Measurements from ENCODE around the gene ZNF276. TPM values are rescaled to one million over a fixed set of nuclear protein-coding genes. Genes with fewer than 3 reads are reported as not detected.

The ZNF276 gene
- polyA plus RNA-seq, 1 donor (not counting 4 experiments of a cell fraction or from before 2014, with no cell fraction given), result 11.3 TPM

DNA sequence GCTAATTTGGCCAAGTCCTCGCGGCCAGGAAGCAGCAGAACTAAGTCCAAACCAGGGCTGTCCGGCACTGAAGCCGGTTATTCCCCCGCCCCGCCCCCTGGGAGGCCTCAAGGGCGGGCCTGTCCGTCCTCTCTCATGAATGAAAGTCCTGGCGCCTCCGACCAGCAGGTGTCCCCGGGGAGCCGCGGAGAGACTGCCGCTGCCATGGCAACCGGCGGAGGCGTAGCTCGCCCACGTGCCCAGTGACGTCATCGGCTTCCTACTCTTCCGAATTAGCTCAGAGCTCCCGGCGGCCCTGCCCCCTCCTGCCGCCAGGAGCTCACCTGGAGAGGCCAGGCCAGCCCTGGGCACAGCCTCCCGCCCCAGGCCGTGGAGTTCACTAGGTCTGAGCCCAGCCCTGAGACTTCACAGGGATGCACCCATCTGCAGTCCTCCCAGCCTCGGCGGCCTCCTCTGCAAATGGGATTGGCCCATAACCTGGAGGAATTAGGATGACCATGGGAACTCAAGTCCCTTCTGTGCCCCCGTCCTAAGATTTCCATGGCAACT lies 21.2 kb upstream of the ZNF276 start:
- Histone ChIP-seq H3K79me2 (ENCODE audit: control insufficient read depth, insufficient read depth, low read length) (no peaks in the 10 kb centered on the region), H3K27ac (ENCODE audit: control insufficient read depth, insufficient read depth, low read length) (no peak overlapping the region), H4K20me1 (ENCODE audit: control insufficient read depth, extremely low read depth, insufficient read depth, low read length) (no peaks in the 10 kb centered on the region), H3K27me3 (ENCODE audit: control insufficient read depth, extremely low read depth, insufficient read depth, low read length) (no peaks in the 10 kb centered on the region), H3K9me1 (ENCODE audit: control insufficient read depth, extremely low read depth, insufficient read depth, low read length) (no peaks in the 10 kb centered on the region), H3K4me1 (ENCODE audit: control insufficient read depth, extremely low read depth, insufficient read depth, low read length) (peaks cover 12% of the 10 kb centered on the region), H3K9me3 (ENCODE audit: control insufficient read depth, low read depth, low read length) (no peaks in the 10 kb centered on the region), H3K4me3 (ENCODE audit: control insufficient read depth in 2 of 3, extremely low read depth in 1 of 3, insufficient read depth in 2 of 3, low read depth in 1 of 3, low read length in 3 of 3) (peak overlapping the region; percentile 63 to 82 (median 74)), H3K36me3 (ENCODE audit: control insufficient read depth in 2 of 2, extremely low read depth in 1 of 2, insufficient read depth in 2 of 2, low read length in 2 of 2) (peaks cover 4 to 6% of the 10 kb centered on the region in 2 experiments), H2AFZ (ENCODE audit: control insufficient read depth, low read length) (no peak overlapping the region), H3K4me2 (ENCODE audit: control insufficient read depth, extremely low read depth, insufficient read depth, low read depth, low read length) (peak overlapping the region; percentile 87), H3K9ac (ENCODE audit: control insufficient read depth, extremely low read depth, insufficient read depth, low read length) (peak overlapping the region; percentile 63)
- no peak for TF ChIP-seq EZH2 (IDR thresholded peaks at IDR 0.05; ENCODE audit: low read length)
- TF ChIP-seq, protein P1, sequence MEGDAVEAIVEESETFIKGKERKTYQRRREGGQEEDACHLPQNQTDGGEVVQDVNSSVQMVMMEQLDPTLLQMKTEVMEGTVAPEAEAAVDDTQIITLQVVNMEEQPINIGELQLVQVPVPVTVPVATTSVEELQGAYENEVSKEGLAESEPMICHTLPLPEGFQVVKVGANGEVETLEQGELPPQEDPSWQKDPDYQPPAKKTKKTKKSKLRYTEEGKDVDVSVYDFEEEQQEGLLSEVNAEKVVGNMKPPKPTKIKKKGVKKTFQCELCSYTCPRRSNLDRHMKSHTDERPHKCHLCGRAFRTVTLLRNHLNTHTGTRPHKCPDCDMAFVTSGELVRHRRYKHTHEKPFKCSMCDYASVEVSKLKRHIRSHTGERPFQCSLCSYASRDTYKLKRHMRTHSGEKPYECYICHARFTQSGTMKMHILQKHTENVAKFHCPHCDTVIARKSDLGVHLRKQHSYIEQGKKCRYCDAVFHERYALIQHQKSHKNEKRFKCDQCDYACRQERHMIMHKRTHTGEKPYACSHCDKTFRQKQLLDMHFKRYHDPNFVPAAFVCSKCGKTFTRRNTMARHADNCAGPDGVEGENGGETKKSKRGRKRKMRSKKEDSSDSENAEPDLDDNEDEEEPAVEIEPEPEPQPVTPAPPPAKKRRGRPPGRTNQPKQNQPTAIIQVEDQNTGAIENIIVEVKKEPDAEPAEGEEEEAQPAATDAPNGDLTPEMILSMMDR (optimal IDR thresholded peaks at IDR 0.05 in 1 of 3, IDR thresholded peaks at IDR 0.05 in 1 of 3, conservative IDR thresholded peaks at IDR 0.05 in 1 of 3; ENCODE audit: extremely low read depth in 1 of 3, insufficient read depth in 2 of 3, low read length in 3 of 3), result peak; percentile 70 to 93 (median 78)
- FAIRE-seq, result peak; percentile 67
- peak; percentile 92 for DNase-seq (ENCODE audit: low read depth, low spot score)
- dilution Hi-C loops (cut with MboI; ENCODE audit: extremely low pct_ligation_motif_present, low sequenced_read_pairs), result no loop called here

DNA sequence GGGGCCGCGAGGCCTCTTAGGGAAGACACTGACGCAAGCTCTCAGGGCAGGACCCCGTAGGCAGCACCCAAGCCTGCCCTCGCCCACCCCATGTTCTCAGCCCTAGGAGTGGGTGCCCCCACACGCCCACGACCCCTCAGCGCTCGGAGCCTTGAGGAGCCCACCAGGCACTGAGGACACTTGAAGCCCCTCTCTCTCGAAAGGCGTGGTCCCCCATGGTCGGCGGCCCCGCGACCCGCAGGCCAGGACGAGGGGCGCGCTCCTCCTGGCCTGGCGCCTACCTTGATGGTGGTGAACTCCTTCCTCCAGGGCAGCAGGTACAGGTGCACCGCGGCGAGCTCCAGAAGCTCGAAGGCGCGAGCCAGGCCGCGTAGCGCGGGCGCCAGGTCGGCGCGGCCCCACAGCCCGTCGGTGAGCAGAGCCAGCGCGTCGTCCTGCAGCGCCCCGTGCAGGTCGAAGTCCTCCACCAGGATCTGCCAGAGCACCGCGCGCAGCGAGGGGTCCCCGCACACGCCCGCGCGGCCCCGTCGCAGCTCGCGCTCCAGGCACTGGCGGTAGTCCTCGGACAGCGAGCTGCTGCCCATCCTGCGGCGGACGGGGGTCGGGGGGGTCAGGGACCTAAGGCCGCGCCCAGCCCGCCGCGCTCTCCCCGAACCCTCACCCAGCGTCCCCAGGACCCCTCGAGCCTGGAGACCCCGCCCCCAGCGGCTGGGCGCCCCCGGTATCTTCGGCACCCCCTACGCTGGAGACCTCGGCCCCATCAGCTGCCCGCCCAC lies 20.5 kb upstream of the ZNF276 start:
- Histone ChIP-seq H4K20me1 (ENCODE audit: control insufficient read depth, extremely low read depth, insufficient read depth, low read length) (no peaks in the 10 kb centered on the region), H3K9ac (ENCODE audit: control insufficient read depth, extremely low read depth, insufficient read depth, low read length) (peak overlapping the region; percentile 63), H3K4me2 (ENCODE audit: control insufficient read depth, extremely low read depth, insufficient read depth, low read depth, low read length) (peak overlapping the region; percentile 87), H3K9me1 (ENCODE audit: control insufficient read depth, extremely low read depth, insufficient read depth, low read length) (no peaks in the 10 kb centered on the region), H2AFZ (ENCODE audit: control insufficient read depth, low read length) (peak overlapping the region; percentile 26), H3K27ac (ENCODE audit: control insufficient read depth, insufficient read depth, low read length) (peak overlapping the region; percentile 14), H3K4me1 (ENCODE audit: control insufficient read depth, extremely low read depth, insufficient read depth, low read length) (peaks cover 12% of the 10 kb centered on the region), H3K36me3 (ENCODE audit: control insufficient read depth in 2 of 2, extremely low read depth in 1 of 2, insufficient read depth in 2 of 2, low read length in 2 of 2) (peaks cover 2 to 3% of the 10 kb centered on the region in 2 experiments), H3K4me3 (ENCODE audit: control insufficient read depth in 2 of 3, extremely low read depth in 1 of 3, insufficient read depth in 2 of 3, low read depth in 1 of 3, low read length in 3 of 3) (peak overlapping the region; percentile 63 to 82 (median 74)), H3K27me3 (ENCODE audit: control insufficient read depth, extremely low read depth, insufficient read depth, low read length) (no peaks in the 10 kb centered on the region), H3K79me2 (ENCODE audit: control insufficient read depth, insufficient read depth, low read length) (no peaks in the 10 kb centered on the region), H3K9me3 (ENCODE audit: control insufficient read depth, low read depth, low read length) (no peaks in the 10 kb centered on the region)
- DNase-seq (ENCODE audit: low read depth, low spot score) (no peak), FAIRE-seq (no peak)
- TF ChIP-seq, protein P1 (optimal IDR thresholded peaks at IDR 0.05 in 1 of 3, IDR thresholded peaks at IDR 0.05 in 1 of 3, conservative IDR thresholded peaks at IDR 0.05 in 1 of 3; ENCODE audit: extremely low read depth in 1 of 3, insufficient read depth in 2 of 3, low read length in 3 of 3), result peak; percentile 27 to 57 (median 45)
- TF ChIP-seq EZH2 (IDR thresholded peaks at IDR 0.05; ENCODE audit: low read length), result no peak
- dilution Hi-C loops (cut with MboI; ENCODE audit: extremely low pct_ligation_motif_present, low sequenced_read_pairs), result no loop called here
